ENCODE results near the gene LIPH. TPM values are rescaled to one million over a fixed set of nuclear protein-coding genes. Genes with fewer than 3 reads are reported as not detected.

The LIPH gene
- total RNA-seq, 1 donor from 2014 or later = 0.07 TPM

DNA sequence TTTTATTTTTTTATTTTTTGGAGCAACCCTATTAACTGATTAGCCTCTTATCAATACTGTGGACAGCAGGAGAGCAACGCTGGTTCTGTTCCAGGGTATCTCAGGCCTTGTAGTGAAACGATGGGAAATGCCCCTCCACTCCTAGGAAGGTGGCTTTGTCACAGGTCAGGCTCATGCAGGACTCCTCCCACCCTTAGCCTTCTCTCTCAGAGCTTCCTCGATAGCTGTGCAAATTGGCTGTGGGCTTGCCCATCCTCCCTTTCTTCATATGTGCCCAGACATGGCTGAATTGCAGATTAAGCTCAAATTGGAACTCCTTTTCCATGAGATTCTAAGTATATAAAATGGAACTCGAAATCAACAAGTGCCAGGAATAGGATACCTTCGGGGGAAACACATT is 92.1 kb downstream of the LIPH start:
- H3K27me3 Mint-ChIP-seq (ENCODE audit: low read depth) = no peaks in the 10 kb centered on the region

DNA sequence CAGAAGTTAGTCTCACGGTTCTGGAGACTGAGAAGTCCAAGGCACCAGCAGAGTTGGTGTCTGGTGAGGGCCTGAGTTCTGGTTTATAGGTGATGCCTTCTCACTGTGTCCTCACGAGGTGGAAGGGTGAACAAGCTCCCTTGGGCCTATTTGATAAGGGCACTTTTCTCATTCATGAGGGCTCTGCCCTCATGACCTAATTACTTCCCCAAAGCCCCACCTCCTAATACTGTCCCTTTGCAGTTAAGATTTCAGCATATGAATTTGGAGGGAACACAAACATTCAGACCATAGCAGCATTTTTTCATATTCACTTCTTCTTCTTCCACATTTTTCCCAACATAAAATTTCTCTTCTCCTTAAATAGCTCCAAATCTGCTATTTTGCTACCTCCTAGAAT is 95.0 kb downstream of the LIPH start:
- Mint-ChIP-seq H3K4me1 (no peaks in the 10 kb centered on the region), H3K4me3 (no peak overlapping the region), H3K27ac (no peak overlapping the region), H3K9me3 (peaks cover 3% of the 10 kb centered on the region), H3K27me3 (ENCODE audit: low read depth) (no peaks in the 10 kb centered on the region), H3K36me3 (peaks cover 25% of the 10 kb centered on the region)
- no peak for DNase-seq (ENCODE audit: low spot score in 2 of 2, unreplicated experiment in 2 of 2)
- TF ChIP-seq, protein P1, sequence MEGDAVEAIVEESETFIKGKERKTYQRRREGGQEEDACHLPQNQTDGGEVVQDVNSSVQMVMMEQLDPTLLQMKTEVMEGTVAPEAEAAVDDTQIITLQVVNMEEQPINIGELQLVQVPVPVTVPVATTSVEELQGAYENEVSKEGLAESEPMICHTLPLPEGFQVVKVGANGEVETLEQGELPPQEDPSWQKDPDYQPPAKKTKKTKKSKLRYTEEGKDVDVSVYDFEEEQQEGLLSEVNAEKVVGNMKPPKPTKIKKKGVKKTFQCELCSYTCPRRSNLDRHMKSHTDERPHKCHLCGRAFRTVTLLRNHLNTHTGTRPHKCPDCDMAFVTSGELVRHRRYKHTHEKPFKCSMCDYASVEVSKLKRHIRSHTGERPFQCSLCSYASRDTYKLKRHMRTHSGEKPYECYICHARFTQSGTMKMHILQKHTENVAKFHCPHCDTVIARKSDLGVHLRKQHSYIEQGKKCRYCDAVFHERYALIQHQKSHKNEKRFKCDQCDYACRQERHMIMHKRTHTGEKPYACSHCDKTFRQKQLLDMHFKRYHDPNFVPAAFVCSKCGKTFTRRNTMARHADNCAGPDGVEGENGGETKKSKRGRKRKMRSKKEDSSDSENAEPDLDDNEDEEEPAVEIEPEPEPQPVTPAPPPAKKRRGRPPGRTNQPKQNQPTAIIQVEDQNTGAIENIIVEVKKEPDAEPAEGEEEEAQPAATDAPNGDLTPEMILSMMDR (IDR thresholded peaks at IDR 0.05; ENCODE audit: unreplicated experiment) = no peak

More for the DNA sequence above, 92.1 kb downstream of the LIPH start:
- TF ChIP-seq, protein P1 (IDR thresholded peaks at IDR 0.05; ENCODE audit: unreplicated experiment) = no peak
- H3K27ac Mint-ChIP-seq = no peak overlapping the region
- peaks cover 3% of the 10 kb centered on the region for H3K9me3 Mint-ChIP-seq
- peaks cover 35% of the 10 kb centered on the region for H3K36me3 Mint-ChIP-seq
- no peak for DNase-seq (ENCODE audit: low spot score in 2 of 2, unreplicated experiment in 2 of 2)
- H3K4me3 Mint-ChIP-seq = no peak overlapping the region
- H3K4me1 Mint-ChIP-seq = no peaks in the 10 kb centered on the region

Other genes starting within 250 kb of the LIPH start
- 40.3 to 42.7 TPM (median 40.3 TPM) in 3 replicates for gene MAP3K13, start 189.5 kb downstream of the LIPH start, total RNA-seq
- gene TMEM41A, start 53.6 kb downstream of the LIPH start, total RNA-seq = 25.8 to 28.4 TPM (median 27.3 TPM) in 3 replicates
- 39.3 to 40.7 TPM (median 40.2 TPM) in 3 replicates for gene SENP2, start 33.7 kb upstream of the LIPH start, total RNA-seq

All from mesothelial cell of epicardium (in vitro differentiated cells).